GM18517 (cell line): Measurements from ENCODE around the gene NEBL.

ENCODE experiments used
- ATAC-seq: cut with Tn5 transposase; IDR thresholded peaks from one replicate; pipeline ENCODE4 v1.9.1; 2021; ENCODE audit warnings: mild to moderate bottlenecking, moderate library complexity; ENCODE audit not compliant: unreplicated experiment

NEBL gene

DNA sequence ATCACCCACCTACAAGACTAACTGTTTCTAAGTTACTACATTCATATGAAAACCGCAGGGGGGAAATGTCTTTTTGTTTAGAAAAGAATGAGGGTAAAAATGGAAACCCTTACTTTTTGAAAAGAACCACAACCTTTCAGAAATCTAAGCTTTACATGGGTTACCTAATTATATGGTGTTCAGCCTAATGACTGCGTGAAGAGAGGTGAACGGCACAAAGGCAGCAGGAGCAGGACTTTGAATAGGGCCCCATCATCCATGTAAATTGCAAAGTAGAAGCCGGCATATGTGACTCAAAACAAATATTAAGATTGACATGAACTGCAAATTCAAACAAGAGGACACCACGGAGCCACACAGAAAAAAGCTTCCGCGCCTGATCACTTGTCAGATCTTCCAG, 25.1 kb downstream of the NEBL start:
- no peak for ATAC-seq

DNA sequence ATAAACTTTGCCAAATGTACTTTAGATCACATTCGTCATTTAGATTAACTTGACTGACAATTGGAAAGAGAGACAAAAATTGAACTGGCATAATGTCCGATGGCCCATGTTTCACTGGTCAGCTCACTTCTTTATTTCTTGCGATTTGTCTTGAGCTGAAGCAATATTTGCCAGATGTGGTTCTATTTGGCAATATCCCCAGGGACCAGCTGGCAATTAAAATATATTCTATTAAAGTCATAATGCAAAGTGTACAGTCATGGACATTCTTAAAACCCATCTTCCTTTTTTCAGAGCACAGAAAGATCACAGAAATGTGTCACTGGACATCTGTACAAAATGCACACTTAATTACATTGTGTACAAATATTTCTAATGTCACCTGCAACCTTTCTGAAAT, 26.3 kb downstream of the NEBL start:
- ATAC-seq = no peak

DNA sequence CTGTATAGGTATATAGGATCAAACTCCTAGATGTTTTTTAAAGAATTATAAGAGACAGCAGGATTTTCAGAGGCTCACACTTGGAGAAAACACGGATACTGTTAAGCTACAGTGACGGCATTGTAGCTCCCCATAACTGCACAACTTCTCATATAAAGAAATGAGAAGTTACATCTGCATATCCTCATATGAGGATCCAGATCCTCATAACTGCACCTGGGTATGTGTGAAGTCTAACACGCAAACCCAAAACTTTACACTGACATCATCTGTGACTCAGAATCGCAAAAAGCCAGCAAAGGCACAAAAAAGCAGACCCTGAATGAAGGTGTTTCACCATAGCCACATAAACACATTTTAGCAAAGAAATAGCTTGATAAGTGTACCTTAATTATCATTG, 34.1 kb downstream of the NEBL start:
- no peak for ATAC-seq

DNA sequence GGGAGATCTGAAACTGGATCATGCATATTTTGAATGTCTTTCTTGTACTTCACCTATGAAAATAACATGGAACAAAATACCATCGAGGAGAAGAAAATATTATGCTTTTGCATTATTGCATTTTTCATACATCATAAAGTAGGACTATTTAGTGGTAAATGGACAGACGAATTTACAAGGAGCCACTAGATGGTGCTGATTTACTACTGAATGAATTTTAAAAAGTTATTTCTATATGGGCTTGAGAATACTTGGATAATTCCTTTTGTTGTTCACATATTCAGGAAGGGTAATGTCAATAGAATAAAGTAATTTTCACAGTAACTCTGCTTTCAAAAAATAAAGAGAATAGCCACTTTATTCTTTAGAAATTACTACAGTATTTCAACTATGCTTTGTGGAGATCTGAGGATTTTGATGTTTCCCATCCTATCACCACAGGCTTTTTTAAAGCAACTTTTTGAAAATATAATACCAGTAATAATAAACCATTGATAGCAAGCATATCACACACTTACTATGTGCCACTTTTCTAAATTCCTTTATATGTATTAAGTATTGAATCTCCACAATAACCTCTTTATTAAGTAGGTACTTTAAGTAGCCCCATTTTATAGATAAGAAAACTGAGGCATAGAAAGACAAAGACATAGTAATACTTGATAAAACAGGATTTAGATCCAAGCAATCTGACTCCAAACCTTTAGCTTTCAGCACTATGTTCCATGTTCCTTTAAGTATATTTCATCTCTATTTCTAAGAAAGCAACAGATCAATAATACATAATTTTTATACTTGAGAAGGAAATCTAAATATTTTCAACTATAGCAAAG, 38.6 kb downstream of the NEBL start:
- no peak for ATAC-seq

DNA sequence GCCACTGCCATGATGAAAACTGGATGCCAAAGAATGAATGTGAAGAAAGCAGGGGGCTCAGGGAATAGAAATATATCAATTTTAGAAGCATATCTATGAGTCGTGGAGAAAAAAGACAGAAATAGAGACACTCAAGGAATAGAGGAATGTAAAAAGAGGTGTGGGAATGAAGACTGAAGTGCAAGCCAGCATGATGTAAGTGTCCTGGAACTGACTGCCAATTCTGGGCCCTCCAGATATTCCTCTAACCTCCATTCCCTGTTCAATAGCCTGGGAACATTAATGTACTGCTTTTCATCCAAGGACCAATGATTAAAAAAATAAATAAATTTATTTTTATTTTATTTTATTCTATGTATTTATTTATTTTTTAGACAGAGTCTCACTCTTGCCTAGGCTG, 40.6 kb downstream of the NEBL start:
- ATAC-seq = no peak

DNA sequence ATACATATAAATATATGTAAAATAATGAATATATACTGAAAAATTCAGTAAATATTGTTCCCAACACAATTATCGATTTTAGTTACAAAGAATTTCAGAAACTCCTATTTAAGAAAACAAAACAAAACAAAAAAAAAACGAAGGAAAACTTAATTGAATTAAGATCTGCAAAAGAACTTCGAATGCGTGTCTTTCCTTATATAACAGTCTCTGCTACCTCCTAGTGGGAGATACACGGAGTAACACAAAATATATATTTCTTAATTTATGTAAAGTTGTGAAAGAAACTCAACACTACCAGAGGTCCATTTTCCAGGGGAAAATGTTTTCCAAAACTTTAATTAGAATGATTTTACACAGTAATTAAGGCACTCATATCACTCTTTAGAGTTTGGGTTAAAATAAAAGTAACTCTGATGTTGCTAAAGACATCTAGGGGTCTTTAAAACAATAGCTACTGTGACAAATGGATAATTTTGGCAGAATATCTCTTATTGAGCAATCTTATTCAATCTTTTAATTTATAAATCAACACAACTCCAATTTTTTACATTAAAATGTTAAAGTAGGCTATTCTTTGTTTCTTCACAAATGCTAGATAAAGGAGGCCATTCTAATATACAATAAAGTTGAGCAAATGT, 41.6 kb downstream of the NEBL start:
- ATAC-seq = no peak

DNA sequence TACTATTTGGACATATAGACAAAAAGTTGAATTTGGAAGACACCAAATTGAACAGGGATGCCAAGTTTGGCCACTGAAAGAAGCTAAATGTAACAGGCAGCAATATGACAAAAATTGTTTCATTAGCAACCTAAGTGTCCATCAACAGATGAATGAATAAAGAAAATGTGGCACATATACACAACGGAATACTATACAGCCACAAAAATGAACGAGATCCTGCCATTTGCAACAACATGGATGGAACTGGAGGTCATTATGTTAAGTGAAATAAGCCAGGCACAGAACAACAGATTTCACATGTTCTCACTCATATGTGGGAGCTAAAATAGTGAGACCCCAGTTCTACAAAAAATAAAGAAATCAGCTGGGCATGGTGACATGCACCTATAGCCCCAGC, 43.8 kb downstream of the NEBL start:
- no peak for ATAC-seq

DNA sequence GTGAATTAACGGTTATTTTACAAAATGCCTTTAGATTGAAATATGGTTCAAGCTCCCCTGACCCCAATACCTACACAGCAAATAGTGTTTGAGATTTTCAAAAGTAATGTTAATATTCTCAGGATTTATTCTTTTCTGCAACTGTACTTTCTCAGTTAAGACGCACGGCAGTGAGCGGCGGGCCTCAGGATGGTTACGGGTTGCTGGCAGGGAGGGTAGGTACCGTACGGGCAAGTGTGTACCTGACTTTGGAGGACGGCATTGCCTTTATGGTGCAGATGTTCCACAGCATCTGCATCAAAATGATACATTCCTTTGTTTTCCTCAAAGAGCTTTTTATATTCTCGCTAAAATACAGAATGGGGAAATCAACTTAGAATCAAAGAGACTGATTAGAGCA, 44.8 kb downstream of the NEBL start:
- ATAC-seq = no peak

DNA sequence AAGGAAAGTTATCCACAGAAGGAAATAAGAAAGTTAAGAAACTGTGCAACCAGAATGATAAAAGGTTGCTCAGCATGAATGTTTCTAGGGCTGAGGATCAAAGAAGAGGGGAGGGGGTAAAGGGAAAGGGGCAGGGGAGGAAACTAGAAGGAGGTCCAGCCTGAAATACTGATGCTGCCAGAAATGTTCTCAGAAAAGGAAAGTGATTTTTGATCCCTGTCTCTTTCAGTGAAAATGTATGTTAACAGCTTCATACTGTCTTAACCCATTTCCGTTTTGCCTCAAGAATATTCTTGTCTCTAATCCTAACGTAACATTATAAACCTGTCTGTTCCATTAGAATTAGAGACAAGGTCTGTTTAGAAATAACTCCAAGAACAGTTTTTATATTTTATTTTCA, 49.6 kb downstream of the NEBL start:
- no peak for ATAC-seq

DNA sequence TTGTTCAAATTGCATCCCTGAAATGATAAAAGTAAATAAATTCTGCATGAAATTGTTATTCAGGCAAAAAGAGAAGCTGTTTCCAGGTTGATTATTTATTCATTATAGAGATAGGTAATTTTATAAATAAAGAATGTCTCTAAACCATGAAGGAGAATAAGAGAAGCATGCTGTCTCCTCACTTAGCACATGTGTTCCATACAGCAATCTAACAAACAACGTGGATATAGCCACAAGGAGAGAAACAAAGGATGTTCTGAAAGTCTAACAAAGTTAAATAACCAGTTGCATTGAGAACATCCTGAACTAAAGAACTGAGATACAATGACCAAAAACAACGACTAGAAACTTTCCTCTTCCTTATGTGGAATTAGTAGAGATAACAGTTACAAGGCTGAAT, 50.8 kb downstream of the NEBL start:
- no peak for ATAC-seq

DNA sequence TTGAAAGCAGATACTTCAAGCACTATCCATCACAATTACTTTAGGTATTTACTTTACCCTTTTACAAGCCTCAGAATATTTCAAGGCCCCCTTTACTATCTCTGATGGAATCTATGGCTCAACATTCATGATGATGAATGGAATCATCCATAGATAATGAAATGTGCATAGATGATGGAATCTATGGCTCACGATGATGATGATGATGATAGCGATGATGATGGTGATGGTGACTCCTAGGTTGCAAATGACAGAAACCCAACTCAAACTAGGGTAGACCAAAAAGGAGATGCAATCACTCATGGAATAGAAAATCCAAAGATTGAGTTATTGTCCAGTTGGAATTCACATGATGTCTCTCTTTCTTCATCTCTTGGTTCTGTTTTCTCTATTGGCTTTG, 55.7 kb downstream of the NEBL start:
- no peak for ATAC-seq

DNA sequence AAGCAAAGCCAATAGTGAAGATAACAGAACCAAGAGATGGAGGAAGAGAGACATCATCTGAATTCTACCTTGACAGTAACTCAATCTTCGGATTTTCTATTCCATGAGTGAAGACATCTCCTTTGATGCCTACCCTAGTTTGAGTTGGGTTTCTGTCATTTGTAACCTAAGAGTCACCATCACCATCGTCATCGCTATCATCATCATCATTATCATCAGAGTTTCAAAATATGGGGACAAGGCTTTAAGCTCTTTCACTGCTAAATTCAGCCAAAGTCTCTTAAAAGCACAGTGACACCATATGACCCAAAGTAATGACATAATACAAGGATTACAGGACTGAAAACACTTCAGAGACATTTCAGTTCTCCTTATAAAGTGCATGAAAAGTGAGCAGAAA, 57.2 kb downstream of the NEBL start:
- no peak for ATAC-seq

DNA sequence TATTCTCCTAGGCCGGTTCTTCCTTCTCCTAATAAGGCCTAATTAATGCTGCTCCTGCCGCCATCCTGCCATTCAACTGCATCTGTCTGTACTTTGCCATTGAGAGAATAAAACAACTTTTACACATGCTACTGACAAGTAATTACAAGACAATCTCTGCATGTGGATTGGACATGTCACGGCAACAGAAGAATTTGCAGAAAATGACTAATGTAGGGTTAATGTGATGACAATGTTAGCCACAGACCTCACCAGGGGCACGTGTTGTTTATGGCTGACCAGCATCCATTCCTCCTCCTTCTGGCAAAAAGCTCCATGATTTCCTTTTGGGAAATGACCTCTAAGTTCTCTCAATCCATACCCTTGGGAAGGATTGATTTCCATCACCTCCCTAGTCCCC, 58.0 kb downstream of the NEBL start:
- no peak for ATAC-seq

DNA sequence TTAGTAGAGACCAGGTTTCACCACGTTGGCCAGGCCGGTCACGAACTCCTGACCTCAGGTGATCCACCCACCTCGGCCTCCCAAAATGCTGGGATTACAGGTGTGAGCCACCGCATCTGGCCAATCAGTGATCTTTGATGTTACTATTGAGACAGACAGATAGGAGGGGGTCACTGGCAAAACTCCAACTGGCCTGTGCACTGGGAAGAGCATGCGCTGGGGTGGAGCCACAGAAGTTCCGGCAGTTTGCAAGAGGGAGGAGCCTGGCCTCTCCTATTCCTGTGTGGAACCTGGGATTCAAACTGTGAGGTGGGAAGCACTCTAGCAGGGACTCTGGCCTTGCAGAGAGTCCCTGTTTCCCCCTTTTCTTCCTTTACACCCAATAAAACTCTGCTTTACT, 60.7 kb downstream of the NEBL start:
- no peak for ATAC-seq

DNA sequence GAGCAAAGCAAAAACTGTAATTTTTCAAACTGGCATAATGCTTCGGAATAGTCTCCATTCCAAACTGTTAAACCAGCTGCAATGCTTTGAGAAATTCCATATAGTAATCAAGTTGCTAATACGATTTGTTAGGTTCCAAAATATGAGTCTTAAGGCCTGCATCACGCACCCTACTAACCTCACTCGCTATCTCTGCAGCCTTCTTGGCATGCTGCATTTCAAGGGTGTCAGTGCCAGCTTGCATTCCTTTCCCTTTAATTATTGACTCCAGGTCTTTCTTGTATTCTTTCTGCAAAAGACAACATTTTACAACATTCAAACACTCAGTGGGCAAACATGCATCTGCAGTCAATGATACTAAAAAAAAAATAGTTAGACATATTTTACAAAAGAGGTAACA, 61.8 kb downstream of the NEBL start:
- no peak for ATAC-seq

DNA sequence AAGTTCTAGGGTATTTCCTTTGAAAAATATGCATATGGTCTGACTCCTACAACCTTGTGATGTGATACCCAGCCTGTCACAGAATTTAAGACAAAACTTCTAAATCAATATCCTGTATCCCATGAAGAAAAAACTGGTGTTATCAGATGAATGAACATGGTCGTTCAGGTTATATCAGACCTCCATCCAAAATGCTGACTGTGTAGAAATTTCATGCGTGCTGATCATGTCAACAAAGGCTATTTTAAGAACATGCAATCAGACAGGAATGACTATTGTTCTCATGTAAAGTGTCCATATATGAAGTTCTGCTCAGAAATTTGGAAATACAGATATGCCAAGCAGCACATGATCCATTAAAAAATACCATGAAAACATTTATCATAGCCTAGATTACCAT, 62.3 kb downstream of the NEBL start:
- no peak for ATAC-seq

DNA sequence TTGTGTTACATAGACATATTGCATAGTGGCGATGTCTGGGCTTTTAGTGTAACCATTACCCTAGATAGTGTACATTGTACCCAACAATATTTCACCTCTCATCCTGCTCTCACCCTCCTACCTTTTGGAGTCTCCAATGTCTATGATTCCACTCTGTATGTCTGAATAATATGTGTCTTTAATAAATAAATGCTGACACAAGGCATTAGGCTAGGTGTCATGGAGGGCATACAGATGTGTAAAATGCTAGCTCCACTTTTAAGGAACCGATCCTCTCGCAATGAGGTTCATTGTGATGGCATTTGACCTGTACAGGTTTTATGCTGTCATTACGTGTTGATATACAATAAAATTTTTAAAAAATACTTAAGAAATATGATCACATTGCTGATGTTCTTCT, 74.3 kb downstream of the NEBL start:
- ATAC-seq = no peak

DNA sequence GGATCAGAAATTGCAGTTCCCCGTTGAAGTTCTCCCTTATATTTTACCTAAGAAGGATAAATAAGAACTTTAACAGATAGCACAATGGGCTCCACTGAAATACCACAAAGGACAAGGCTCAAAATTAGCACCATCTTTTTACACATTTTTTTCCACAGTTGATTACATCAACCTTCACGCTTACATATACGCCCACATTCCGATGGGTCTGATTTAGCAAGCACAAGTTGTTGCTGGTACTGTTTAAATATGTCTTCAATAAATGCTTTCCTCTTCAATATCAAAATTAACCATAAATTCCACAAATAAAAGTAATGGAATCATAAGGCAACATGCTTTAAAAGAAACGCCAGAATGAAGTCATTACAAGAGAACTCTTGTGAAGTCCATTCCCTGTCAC, 79.5 kb downstream of the NEBL start:
- ATAC-seq = no peak

DNA sequence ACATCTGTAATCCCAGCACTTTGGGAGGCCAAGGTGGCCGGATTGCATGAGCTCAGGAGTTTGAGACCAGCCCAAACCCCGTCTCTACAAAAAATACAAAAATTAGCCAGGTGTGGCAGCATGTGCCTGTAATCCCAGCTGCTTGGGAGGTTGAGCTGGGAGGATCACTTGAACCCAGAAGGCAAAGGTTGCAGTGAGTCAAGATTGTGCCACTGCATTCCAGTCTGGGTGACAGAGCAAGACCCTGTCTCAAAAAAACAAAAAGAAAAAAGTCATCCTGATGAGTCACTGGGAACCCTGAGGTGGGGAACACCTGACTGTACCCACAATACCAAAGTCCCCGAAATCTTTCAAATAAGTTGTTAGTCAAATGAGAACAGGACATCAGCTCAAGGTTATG, 80.0 kb downstream of the NEBL start:
- ATAC-seq = no peak

DNA sequence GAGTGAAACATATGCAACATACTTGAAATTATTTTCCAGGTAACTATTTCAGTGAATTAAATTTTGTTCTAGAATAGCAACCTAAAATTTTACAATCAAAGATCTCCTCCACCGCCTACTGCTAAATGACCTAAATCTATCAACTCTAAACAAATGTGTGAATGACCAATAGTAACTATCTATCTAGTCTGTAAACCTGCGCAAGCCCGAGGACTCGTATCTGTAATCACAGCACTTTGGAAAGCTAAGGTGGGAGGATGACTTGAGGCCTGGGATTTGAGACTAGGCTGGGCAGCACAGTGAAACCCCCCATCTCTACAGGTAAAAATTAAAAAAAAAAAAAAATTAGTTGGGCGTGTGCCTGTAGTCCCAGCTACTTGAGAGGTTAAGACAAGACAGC, 83.0 kb downstream of the NEBL start:
- no peak for ATAC-seq

DNA sequence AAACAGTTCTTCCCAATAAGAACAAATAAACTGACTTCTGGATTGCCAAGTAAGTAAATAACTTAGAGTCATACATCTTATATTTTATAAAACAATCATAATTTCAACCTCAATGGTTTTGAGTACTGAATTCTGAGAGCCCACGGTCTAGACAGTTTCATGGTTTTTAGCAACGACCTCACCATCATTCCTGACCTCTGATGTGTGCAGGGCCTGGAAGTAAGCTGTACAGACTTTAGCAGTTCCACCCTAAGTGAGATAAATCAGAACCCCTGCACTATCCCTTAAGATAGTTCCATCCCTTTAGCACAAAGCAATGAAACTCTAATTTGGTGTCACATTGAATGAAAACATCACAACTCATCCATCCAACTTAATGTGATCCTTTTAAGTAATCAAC, 86.0 kb downstream of the NEBL start:
- ATAC-seq = no peak

DNA sequence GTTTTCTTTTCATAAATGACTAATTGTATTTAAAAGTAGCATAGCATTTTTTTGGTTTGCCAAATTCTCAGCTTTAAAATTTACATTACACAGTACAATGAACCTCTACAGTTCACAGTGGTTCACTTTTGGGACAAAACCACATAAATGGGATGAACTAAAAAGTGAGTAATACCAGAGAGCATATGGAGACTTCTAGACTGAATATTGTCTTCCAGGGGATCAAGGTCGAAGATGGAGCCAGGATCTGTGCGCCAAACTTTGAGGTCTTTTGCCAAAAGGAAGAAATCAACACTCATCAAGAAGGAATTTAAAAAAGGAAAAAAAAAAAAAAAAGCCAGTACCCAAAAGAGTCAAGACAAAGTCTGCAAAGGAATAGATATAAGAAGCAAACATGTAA, 87.5 kb downstream of the NEBL start:
- no peak for ATAC-seq

DNA sequence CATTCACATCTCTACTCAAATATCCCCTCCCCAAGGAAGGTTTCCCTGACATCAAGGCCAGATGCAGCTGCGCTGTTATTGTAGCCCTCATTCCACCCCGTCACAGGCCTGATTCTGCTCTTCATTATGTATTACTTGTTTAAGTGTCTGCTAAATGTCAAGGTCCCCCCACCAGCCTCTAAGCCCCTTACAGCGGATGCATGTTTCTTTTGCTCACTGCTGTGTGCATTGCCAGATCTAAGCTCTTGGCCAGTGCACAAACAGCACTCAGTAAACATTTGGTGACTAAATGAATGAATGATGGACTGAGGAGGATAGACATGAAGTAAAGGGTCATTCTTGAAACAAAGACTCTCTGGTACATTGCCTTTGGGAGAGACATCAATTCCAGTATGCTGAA, 90.6 kb downstream of the NEBL start:
- ATAC-seq = no peak
